ENCODE measurements around the gene METTL16.

The METTL16 gene

DNA sequence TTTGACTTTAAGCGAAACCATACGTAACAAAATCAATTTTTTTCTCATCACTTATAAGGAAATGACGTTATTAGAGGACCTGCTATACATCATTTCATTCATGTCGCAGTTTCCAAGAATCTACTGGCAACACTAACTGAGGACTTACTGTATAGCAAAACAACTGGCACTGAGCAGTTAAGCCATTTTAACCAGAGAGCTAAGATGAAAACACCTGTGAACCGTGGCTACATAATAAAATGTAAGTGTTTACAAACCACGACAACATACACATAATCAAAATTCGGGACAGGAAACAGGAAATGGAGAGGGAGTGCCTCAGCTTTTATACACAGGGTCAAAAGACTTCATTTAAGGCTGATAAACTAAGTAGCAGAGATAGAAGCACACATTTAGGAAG, 29.5 kb downstream of the METTL16 start:
- DNase-seq (ENCODE audit: low read depth): no peak
- TF ChIP-seq CTCF (IDR thresholded peaks at IDR 0.05; ENCODE audit: control insufficient read depth, insufficient read depth, low read depth, low read length, missing control alignments): no peak
- no peak overlapping the region for H3K4me3 ChIP-seq (ENCODE audit: control insufficient read depth, low read depth, low read length)

DNA sequence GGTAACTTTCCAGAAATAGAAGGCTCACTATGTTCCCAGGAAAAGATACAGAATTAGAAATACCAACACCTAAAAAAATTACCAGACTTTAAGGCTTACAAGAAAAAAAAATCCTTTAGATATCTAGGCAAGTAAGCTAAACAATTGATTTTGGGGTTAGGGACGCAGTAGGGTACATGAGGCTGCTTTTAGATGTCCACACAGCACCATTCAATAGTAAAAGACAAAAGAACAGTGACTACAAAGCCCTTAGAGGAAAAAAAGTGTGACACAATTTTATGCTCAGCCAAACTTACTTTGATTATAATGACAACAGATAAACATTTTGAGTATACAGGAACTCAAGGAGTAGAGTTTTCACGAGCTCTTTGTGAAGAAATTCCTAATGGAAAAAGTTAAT, 29.9 kb downstream of the METTL16 start:
- no peak for TF ChIP-seq CTCF (IDR thresholded peaks at IDR 0.05; ENCODE audit: control insufficient read depth, insufficient read depth, low read depth, low read length, missing control alignments)
- H3K4me3 ChIP-seq (ENCODE audit: control insufficient read depth, low read depth, low read length): no peak overlapping the region
- no peak for DNase-seq (ENCODE audit: low read depth)

GRCh38 chr17:2478458-2478857, 33.2 kb downstream of the METTL16 start:
- TF ChIP-seq CTCF (IDR thresholded peaks at IDR 0.05; ENCODE audit: control insufficient read depth, insufficient read depth, low read depth, low read length, missing control alignments): no peak
- H3K4me3 ChIP-seq (ENCODE audit: control insufficient read depth, low read depth, low read length): no peak overlapping the region
- no peak for DNase-seq (ENCODE audit: low read depth)

DNA sequence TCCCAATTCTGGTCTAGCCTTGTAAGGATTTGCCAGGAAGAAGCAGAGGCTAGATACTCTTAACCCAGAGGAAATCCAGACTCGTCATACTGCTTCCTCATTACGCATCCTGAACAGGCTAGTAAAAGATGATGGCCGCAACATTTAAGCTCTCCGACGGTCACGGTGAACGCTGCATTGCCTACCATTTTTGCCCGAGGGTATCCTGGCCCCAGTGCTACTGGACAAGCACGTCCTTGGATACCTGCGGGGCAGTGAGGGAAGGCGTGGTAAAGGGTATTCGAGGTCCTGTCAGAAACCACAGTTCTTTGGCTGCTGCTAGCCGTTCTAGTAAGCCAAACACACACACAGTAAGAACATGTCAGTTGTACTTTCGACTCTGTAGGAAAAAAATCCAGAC, 36.6 kb downstream of the METTL16 start:
- H3K4me3 ChIP-seq (ENCODE audit: control insufficient read depth, low read depth, low read length): no peak overlapping the region
- DNase-seq (ENCODE audit: low read depth): no peak
- no peak for TF ChIP-seq CTCF (IDR thresholded peaks at IDR 0.05; ENCODE audit: control insufficient read depth, insufficient read depth, low read depth, low read length, missing control alignments)

DNA sequence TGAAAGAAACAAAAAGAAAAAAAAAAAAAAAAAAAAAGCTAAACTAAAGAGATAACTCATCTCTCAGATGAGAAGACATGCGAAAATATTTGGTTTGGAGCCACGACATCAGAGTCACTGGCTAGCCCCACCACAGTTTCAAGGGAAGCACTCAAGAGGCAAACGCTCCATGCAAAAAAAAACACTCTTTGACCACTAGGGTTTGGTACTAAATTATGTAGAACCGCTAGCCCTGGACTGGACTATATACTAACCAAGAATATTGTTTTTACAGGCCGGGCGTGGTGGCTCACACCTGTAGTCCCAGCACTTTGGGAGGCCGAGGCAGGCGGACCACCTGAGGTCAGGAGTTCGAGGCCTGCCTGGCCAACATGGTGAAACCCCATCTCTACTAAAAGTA, 37.3 kb downstream of the METTL16 start:
- no peak for TF ChIP-seq CTCF (IDR thresholded peaks at IDR 0.05; ENCODE audit: control insufficient read depth, insufficient read depth, low read depth, low read length, missing control alignments)
- no peak overlapping the region for H3K4me3 ChIP-seq (ENCODE audit: control insufficient read depth, low read depth, low read length)
- no peak for DNase-seq (ENCODE audit: low read depth)

GRCh38 chr17:2468270-2468669, 43.4 kb downstream of the METTL16 start:
- peak; percentile 62 for DNase-seq (ENCODE audit: low read depth)
- H3K4me3 ChIP-seq (ENCODE audit: control insufficient read depth, low read depth, low read length): no peak overlapping the region
- TF ChIP-seq CTCF (IDR thresholded peaks at IDR 0.05; ENCODE audit: control insufficient read depth, insufficient read depth, low read depth, low read length, missing control alignments): no peak

DNA sequence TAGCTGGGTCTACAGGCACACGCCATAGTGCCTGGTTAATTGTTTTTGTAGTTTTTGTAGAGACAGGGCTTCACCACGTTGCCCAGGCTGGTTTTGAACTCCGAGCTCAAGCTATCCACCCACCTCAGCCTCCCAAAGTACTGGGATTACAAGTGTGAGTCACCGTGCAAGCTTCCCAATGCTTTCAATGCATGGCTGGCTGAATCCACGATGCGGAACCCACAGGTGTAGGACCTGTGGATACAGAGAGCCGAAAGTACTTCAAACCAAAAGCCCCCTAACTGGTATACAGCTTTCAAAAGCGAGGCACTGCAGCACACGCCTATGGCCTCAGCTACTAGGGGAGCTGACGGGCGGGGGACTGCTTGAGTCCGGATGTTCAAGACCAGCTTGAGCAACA, 44.8 kb downstream of the METTL16 start:
- DNase-seq (ENCODE audit: low read depth): no peak
- no peak overlapping the region for H3K4me3 ChIP-seq (ENCODE audit: control insufficient read depth, low read depth, low read length)
- TF ChIP-seq CTCF (IDR thresholded peaks at IDR 0.05; ENCODE audit: control insufficient read depth, insufficient read depth, low read depth, low read length, missing control alignments): no peak

All from AG09309 (cell line).